Effector memory CD8-positive, alpha-beta T cell (primary cell): ENCODE results near the gene LMCD1.

ENCODE experiments used
- ATAC-seq: fragments of 150-1000 bp; cut with Tn5 transposase; replicated peaks from 2 replicates; pipeline ENCODE4 v1.10.0; 2021; ENCODE audit warnings: mild to moderate bottlenecking, moderate library complexity
- DNase-seq, 3 experiments: peaks; one replicate each; pipeline ENCODE4 v3.0.0; 2021
- H3K27ac Mint-ChIP-seq, 2 donors: one replicate each; pipeline ENCODE4 v1.8.0; 2022; ENCODE audit warnings: mild to moderate bottlenecking in 2 of 2, mixed read lengths in 2 of 2, moderate library complexity in 2 of 2
- H3K27me3 Mint-ChIP-seq, 2 donors: one replicate each; pipeline ENCODE4 v1.8.0; 2022; ENCODE audit warnings: mixed read lengths in 2 of 2
- H3K36me3 Mint-ChIP-seq: one replicate; pipeline ENCODE4 v1.8.0; 2022; ENCODE audit warnings: mild to moderate bottlenecking, moderate library complexity, mixed read lengths; ENCODE audit not compliant: insufficient read depth
- H3K4me1 Mint-ChIP-seq, 2 donors: one replicate each; pipeline ENCODE4 v1.8.0; 2022; ENCODE audit warnings: low read depth in 2 of 2, mixed read lengths in 2 of 2
- H3K4me3 Mint-ChIP-seq, 2 donors: one replicate each; pipeline ENCODE4 v1.8.0; 2022; ENCODE audit warnings: mild to moderate bottlenecking in 2 of 2, mixed read lengths in 2 of 2, moderate library complexity in 2 of 2
- H3K9me3 Mint-ChIP-seq, 2 donors: one replicate each; pipeline ENCODE4 v1.8.0; 2022; ENCODE audit warnings: mixed read lengths in 2 of 2
- total RNA-seq, 9 experiments: gene quantifications; one replicate each; lab custom pipeline; 2026; lab: John Stamatoyannopoulos, UW

The LMCD1 gene
- total RNA-seq: 0.38 to 3.7 (median 1.7) reads per million in 9 experiments

DNA sequence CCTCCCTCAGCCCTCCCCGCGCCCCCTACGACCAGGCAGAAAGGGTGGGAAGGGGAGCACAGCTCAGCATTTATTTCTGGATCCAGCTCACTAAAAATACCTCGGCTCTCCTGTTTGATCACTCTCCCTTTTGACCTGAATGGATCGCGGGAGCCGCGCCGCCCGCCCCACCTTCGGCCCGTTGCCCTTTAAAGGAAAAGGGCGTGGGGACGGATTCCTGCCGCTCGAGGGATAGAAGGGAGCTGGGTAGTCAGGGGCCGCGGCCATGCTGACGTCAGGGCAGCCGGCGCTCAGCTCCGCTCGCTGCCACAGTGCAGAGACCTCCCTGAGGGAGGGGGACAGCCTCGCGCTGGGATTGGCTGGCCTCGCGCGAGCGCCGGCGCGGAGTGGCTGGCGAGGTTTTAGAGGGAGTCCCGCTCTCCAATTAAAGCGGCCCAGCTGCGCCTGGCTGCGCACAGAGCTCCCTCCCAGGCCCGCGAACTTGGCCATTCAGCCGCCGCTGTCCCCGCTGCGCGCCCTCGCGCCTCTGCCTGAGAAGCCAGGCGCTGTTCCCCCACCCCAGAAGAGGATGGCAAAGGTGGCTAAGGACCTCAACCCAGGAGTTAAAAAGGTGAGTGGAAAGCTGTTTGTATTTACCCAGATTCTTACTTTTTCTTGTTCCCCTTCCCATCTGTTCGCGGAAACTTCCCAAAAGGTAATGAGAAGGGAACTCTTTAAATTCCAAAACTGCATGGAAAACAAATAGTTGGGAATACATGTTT lies at the start of gene LMCD1:
LMCD1 (plus strand) TSS at position 453 of the 761 bp plus-strand sequence; CDS start at position 569, 116 bp downstream.
- peak within 1 kb of the TSS; percentile 67 to 88 for H3K27ac Mint-ChIP-seq
- DNase-seq (peak; percentile 61 to 69 (median 67)), ATAC-seq (peak; percentile 98)
- no peaks in the 10 kb centered on the region for H3K9me3 Mint-ChIP-seq
- H3K36me3 Mint-ChIP-seq: peaks cover 3% of the 10 kb centered on the region
- H3K4me3 Mint-ChIP-seq: peak within 1 kb of the TSS; percentile 85 to 89
- H3K4me1 Mint-ChIP-seq: peaks cover 10% of the 10 kb centered on the region in 2 donors
- no peaks in the 10 kb centered on the region for H3K27me3 Mint-ChIP-seq

GRCh38 chr3:8452112-8452511 lies 49.5 kb upstream of the LMCD1 start:
- Mint-ChIP-seq H3K36me3 (no peaks in the 10 kb centered on the region), H3K27ac (no peak overlapping the region), H3K27me3 (peaks cover 7 to 12% of the 10 kb centered on the region in 2 donors), H3K4me3 (no peak overlapping the region), H3K4me1 (no peaks in the 10 kb centered on the region), H3K9me3 (no peaks in the 10 kb centered on the region)
- ATAC-seq (no peak), DNase-seq (no peak)

- no peaks in the 10 kb centered on the region for H3K9me3 Mint-ChIP-seq
- no peak for ATAC-seq
- H3K36me3 Mint-ChIP-seq: no peaks in the 10 kb centered on the region
- H3K4me3 Mint-ChIP-seq: no peak overlapping the region
- no peaks in the 10 kb centered on the region for H3K4me1 Mint-ChIP-seq
- no peak overlapping the region for H3K27ac Mint-ChIP-seq
- no peak for DNase-seq
- H3K27me3 Mint-ChIP-seq: peaks cover 1 to 6% of the 10 kb centered on the region in 2 donors
These were observed 48.5 kb upstream of the LMCD1 start for GRCh38 chr3:8453153-8453552.

GRCh38 chr3:8455526-8456411 lies 45.9 kb upstream of the LMCD1 start:
- H3K27me3 Mint-ChIP-seq: no peaks in the 10 kb centered on the region
- no peaks in the 10 kb centered on the region for H3K36me3 Mint-ChIP-seq
- DNase-seq (no peak), ATAC-seq (no peak)
- no peak overlapping the region for H3K4me3 Mint-ChIP-seq
- no peak overlapping the region for H3K27ac Mint-ChIP-seq
- no peaks in the 10 kb centered on the region for H3K9me3 Mint-ChIP-seq
- no peaks in the 10 kb centered on the region for H3K4me1 Mint-ChIP-seq

DNA sequence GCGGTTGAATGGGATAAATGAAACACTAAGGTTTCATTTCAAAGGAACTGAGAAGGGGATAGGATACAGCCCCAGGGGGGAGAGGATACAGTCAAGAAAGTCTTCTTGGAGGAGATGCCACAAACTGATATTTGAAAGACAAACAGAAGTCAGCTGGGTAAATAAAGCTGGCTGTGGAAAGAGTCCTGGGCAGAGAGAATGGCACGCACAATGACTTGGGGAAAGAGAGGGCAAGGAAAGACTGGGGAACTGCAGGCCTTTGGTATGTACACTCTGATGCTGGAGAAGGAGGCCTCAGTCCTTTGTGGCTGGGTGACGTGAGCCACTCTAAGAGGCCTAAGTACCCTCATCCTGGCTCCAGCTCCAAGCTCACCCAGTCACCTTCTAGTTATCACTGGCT lies 45.2 kb upstream of the LMCD1 start:
- Mint-ChIP-seq H3K4me1 (no peaks in the 10 kb centered on the region), H3K27ac (no peak overlapping the region), H3K9me3 (no peaks in the 10 kb centered on the region), H3K36me3 (no peaks in the 10 kb centered on the region), H3K4me3 (no peak overlapping the region), H3K27me3 (no peaks in the 10 kb centered on the region)
- ATAC-seq: no peak
- DNase-seq: no peak

- no peak for ATAC-seq
- DNase-seq: no peak
- no peaks in the 10 kb centered on the region for H3K4me1 Mint-ChIP-seq
These were observed 44.6 kb upstream of the LMCD1 start for GRCh38 chr3:8457039-8457438.

DNA sequence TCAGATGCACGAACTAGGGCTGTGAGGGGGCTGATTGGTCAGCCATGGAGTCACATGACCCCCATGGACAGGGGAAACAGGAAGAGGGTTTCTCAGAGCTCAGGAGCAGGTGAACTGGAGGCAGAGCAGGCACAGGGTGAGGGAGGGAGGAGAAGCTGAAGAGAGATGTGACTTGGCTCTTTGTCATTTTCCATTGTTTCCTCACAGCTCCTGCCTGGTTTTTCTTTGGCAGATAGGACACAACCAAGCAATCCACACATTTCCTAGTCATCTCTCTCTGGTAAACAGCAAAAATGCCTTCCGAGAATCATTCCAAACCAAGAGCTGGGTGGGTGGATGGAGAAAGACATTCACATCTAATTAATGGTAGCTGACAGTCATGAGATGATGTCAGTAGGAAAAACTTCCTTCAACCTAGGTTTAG lies 43.4 kb upstream of the LMCD1 start:
- Mint-ChIP-seq H3K9me3 (no peaks in the 10 kb centered on the region), H3K27ac (no peak overlapping the region), H3K4me1 (no peaks in the 10 kb centered on the region), H3K27me3 (no peaks in the 10 kb centered on the region), H3K36me3 (no peaks in the 10 kb centered on the region), H3K4me3 (no peak overlapping the region)
- ATAC-seq (no peak), DNase-seq (no peak)

More at GRCh38 chr3:8457039-8457438, 44.6 kb upstream of the LMCD1 start:
- Mint-ChIP-seq H3K27me3 (no peaks in the 10 kb centered on the region), H3K27ac (no peak overlapping the region), H3K36me3 (no peaks in the 10 kb centered on the region), H3K9me3 (no peaks in the 10 kb centered on the region), H3K4me3 (no peak overlapping the region)

DNA sequence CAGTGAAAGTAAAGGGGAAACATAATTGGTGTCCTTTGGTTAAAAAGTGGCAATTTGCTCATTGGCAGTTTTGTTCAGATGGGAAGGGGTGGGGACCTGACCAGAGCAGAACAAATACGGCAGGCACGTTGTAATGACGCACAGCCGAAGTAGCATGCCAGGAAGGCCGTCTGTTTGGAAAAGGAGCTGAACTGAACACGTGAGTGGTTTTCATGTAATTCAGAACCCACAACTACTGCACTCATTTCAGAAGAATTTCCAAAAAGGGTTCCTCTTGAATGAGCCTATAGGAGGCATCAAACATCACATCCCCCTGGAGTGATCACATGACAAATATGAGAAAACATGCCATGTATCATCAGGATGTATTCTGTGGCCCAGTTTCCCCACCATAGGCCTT lies 42.9 kb upstream of the LMCD1 start:
- H3K36me3 Mint-ChIP-seq: no peaks in the 10 kb centered on the region

DNA sequence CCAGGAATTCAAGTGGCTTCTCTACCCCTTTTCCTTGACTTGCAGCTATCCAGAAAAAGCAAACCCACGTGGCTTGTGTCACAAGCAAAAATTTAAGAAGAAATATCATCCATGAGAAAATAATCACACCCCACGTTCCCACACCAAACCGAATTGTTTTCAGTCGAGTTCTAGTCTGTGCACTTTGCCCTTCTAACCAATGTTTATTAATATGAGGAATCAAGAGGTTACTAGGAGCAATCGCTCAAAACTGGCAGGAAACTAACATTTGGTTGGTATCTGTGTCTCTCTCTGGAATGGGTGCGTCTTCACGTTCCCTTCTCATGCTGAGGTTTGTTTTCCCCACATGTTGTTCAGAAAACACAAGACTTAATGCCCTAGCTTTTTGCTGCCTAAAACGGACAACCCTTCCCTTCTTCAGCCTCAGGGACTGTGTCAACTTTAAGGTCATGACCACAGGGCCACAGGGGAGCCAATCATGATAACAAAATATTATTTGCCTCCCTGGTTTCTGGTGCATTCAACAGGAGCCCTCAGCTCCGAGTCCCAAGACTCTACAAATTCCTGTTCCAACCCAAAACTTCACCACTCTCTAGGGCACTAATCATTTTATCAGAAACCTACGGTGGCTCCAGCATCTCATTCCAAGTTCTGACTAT lies 41.4 kb upstream of the LMCD1 start:
- H3K27ac Mint-ChIP-seq: no peak overlapping the region
- ATAC-seq (no peak), DNase-seq (no peak)
- no peaks in the 10 kb centered on the region for H3K36me3 Mint-ChIP-seq
- no peaks in the 10 kb centered on the region for H3K4me1 Mint-ChIP-seq
- no peak overlapping the region for H3K4me3 Mint-ChIP-seq
- no peaks in the 10 kb centered on the region for H3K9me3 Mint-ChIP-seq
- H3K27me3 Mint-ChIP-seq: peaks cover 5 to 9% of the 10 kb centered on the region in 2 donors

More for the DNA sequence above, 42.9 kb upstream of the LMCD1 start:
- Mint-ChIP-seq H3K4me1 (no peaks in the 10 kb centered on the region), H3K9me3 (no peaks in the 10 kb centered on the region), H3K27me3 (peaks cover 1 to 4% of the 10 kb centered on the region in 2 donors), H3K27ac (no peak overlapping the region), H3K4me3 (no peak overlapping the region)
- DNase-seq (no peak), ATAC-seq (no peak)

DNA sequence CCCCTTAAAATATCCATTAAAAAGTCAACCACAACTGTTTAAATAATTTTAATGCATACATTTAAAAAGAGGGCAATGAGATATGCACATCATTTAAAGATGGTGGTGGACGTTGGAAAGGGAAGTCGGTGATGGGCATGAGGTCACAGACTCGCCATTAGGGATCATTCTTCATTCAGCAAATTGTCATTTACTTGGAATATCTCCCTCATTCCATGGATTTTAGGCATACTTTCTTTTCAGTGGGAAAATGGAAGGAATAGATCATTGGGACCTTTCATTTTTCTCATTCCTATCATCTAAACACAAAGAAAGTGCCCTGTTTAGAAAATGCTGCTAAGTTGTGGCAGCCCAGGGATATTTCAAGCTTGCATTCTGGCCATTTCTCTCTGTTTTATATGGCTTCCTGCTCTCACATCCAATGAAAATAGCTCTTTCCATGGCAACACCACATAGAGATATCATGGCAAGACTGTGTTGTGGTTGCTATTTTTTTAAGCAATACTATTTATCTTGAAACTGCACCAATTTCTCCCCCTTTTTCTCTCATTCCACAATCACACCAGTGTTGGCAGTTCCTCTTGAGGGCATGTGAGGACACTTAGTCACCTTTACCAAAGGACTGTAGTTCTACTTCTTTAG lies 40.7 kb upstream of the LMCD1 start:
- DNase-seq (no peak), ATAC-seq (no peak)
- no peaks in the 10 kb centered on the region for H3K36me3 Mint-ChIP-seq
- H3K9me3 Mint-ChIP-seq: no peaks in the 10 kb centered on the region
- peaks cover 5 to 9% of the 10 kb centered on the region in 2 donors for H3K27me3 Mint-ChIP-seq
- H3K4me1 Mint-ChIP-seq: no peaks in the 10 kb centered on the region
- H3K4me3 Mint-ChIP-seq: no peak overlapping the region
- H3K27ac Mint-ChIP-seq: no peak overlapping the region

DNA sequence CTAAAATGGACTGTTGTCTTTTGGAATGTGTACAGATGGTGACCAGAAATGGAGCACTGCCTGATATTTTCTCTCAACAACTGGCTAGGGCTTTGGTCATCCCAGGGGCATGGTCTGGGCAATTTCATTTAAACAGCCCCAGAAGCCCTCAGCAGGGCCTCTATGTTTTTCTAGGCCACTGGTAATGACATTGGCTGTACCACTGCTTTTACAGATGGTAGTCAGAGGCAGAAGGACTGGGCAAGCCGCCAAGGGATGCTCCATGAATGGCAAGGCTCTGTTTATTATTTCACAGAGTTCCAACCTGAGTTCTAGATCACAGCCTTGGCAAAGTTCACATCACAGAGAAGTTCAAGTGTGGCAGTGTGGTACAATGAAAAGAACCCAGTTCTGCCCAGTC lies 37.0 kb upstream of the LMCD1 start:
- DNase-seq (no peak), ATAC-seq (no peak)
- Mint-ChIP-seq H3K4me1 (no peaks in the 10 kb centered on the region), H3K36me3 (no peaks in the 10 kb centered on the region), H3K9me3 (no peaks in the 10 kb centered on the region), H3K27ac (no peak overlapping the region), H3K4me3 (no peak overlapping the region), H3K27me3 (peaks cover 11 to 21% of the 10 kb centered on the region in 2 donors)

DNA sequence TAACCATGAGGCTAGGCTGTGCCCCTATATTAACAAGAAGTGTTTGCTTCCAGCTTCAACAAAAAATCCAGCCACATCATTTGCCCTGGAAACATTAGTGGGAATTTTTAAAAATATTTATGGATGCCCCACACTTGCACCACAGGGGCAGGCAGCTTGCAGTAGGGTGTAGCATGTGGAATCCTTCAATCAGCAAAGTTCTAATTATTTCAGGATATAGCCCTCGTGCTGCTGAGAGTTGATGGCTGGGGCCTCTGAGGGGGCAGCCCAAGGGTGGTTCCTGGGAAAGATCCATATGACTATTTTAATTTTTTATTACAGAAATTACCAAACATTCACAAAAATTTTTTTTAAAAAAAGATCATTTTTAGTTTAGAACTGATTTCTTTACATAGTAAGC lies 35.1 kb upstream of the LMCD1 start:
- Mint-ChIP-seq H3K4me1 (no peaks in the 10 kb centered on the region), H3K36me3 (no peaks in the 10 kb centered on the region), H3K4me3 (no peak overlapping the region), H3K27ac (no peak overlapping the region), H3K27me3 (peaks cover 11 to 28% of the 10 kb centered on the region in 2 donors), H3K9me3 (no peaks in the 10 kb centered on the region)
- DNase-seq (no peak), ATAC-seq (no peak)

GRCh38 chr3:8470801-8471200 lies 30.8 kb upstream of the LMCD1 start:
- no peak overlapping the region for H3K27ac Mint-ChIP-seq
- no peaks in the 10 kb centered on the region for H3K9me3 Mint-ChIP-seq

More at GRCh38 chr3:8470801-8471200, 30.8 kb upstream of the LMCD1 start:
- no peak for DNase-seq
- ATAC-seq: no peak
- H3K27me3 Mint-ChIP-seq: peaks cover 5 to 19% of the 10 kb centered on the region in 2 donors
- no peaks in the 10 kb centered on the region for H3K36me3 Mint-ChIP-seq
- H3K4me1 Mint-ChIP-seq: no peaks in the 10 kb centered on the region
- H3K4me3 Mint-ChIP-seq: no peak overlapping the region
